ENCODE results near the gene FSIP1. TPM values are rescaled to one million over a fixed set of nuclear protein-coding genes. Genes with fewer than 3 reads are reported as not detected.

Gene FSIP1
- total RNA-seq, 4 donors from 2014 or later = 0.94 to 3.2 (median 2.0) TPM

- Histone ChIP-seq H3K4me3 (no peak overlapping the region), H3K36me3 (no peaks in the 10 kb centered on the region), H3K9me3 (no peaks in the 10 kb centered on the region), H3K27ac (no peak overlapping the region), H3K4me1 (peaks cover 0 to 48% (median 5%) of the 10 kb centered on the region in 3 donors), H3K27me3 (no peaks in the 10 kb centered on the region)
- 24 to 25% methylated on average over 4 of the region's 4 CpGs for WGBS, 2 donors (ENCODE audit: low coverage in 1 of 2)
- ATAC-seq = peak; percentile 62
- TF ChIP-seq POLR2A (IDR thresholded peaks at IDR 0.05) = no peak
- TF ChIP-seq CTCF (IDR thresholded peaks at IDR 0.05) = peak; percentile 69 to 90 (median 83)
Measured at GRCh38 chr15:39685999-39686613, 96.5 kb downstream of the FSIP1 start.

- WGBS, 2 donors (ENCODE audit: low coverage in 1 of 2) = 89 to 100% methylated on average over 1 of the region's 1 CpG
- H3K9me3 ChIP-seq = no peaks in the 10 kb centered on the region
- ATAC-seq = no peak
Measured at GRCh38 chr15:39685367-39685766, 97.3 kb downstream of the FSIP1 start.

GRCh38 chr15:39684233-39684632, 98.4 kb downstream of the FSIP1 start:
- Histone ChIP-seq H3K27me3 (no peaks in the 10 kb centered on the region), H3K4me1 (peaks cover 4 to 50% (median 5%) of the 10 kb centered on the region in 3 donors), H3K9me3 (no peaks in the 10 kb centered on the region), H3K27ac (no peak overlapping the region), H3K36me3 (no peaks in the 10 kb centered on the region), H3K4me3 (no peak overlapping the region)
- TF ChIP-seq CTCF (IDR thresholded peaks at IDR 0.05) (no peak), EP300 (IDR thresholded peaks at IDR 0.05) (no peak), POLR2A (IDR thresholded peaks at IDR 0.05) (no peak), POLR2AphosphoS5 (IDR thresholded peaks at IDR 0.05) (no peak)
- no peak for ATAC-seq
- 31 to 47% methylated on average over 2 to 3 of the region's 3 CpGs for WGBS, 2 donors (ENCODE audit: low coverage in 1 of 2)

More at GRCh38 chr15:39685367-39685766, 97.3 kb downstream of the FSIP1 start:
- no peaks in the 10 kb centered on the region for H3K36me3 ChIP-seq
- peaks cover 4 to 50% (median 5%) of the 10 kb centered on the region in 3 donors for H3K4me1 ChIP-seq
- no peaks in the 10 kb centered on the region for H3K27me3 ChIP-seq
- no peak overlapping the region for H3K4me3 ChIP-seq
- TF ChIP-seq EP300 (IDR thresholded peaks at IDR 0.05) = no peak
- TF ChIP-seq POLR2AphosphoS5 (IDR thresholded peaks at IDR 0.05) = no peak
- no peak for TF ChIP-seq POLR2A (IDR thresholded peaks at IDR 0.05)
- TF ChIP-seq CTCF (IDR thresholded peaks at IDR 0.05) = no peak
- no peak overlapping the region for H3K27ac ChIP-seq

GRCh38 chr15:39682366-39682765, 100.3 kb downstream of the FSIP1 start:
- no peak overlapping the region for H3K4me3 ChIP-seq
- TF ChIP-seq POLR2A (IDR thresholded peaks at IDR 0.05) = no peak
- TF ChIP-seq POLR2AphosphoS5 (IDR thresholded peaks at IDR 0.05) = no peak
- no peak for TF ChIP-seq CTCF (IDR thresholded peaks at IDR 0.05)
- TF ChIP-seq EP300 (IDR thresholded peaks at IDR 0.05) = no peak

GRCh38 chr15:39680868-39681267, 101.8 kb downstream of the FSIP1 start:
- H3K4me1 ChIP-seq = peaks cover 4 to 41% (median 5%) of the 10 kb centered on the region in 3 donors
- H3K4me3 ChIP-seq = no peak overlapping the region
- no peak for TF ChIP-seq EP300 (IDR thresholded peaks at IDR 0.05)
- no peak for TF ChIP-seq POLR2A (IDR thresholded peaks at IDR 0.05)
- no peak for TF ChIP-seq POLR2AphosphoS5 (IDR thresholded peaks at IDR 0.05)
- TF ChIP-seq CTCF (IDR thresholded peaks at IDR 0.05) = no peak

More at GRCh38 chr15:39682366-39682765, 100.3 kb downstream of the FSIP1 start:
- 27 to 63% methylated on average over 2 of the region's 2 CpGs for WGBS, 2 donors (ENCODE audit: low coverage in 1 of 2)
- H3K36me3 ChIP-seq = no peaks in the 10 kb centered on the region
- no peaks in the 10 kb centered on the region for H3K27me3 ChIP-seq
- peaks cover 4 to 47% (median 5%) of the 10 kb centered on the region in 3 donors for H3K4me1 ChIP-seq
- ATAC-seq = no peak
- no peaks in the 10 kb centered on the region for H3K9me3 ChIP-seq
- H3K27ac ChIP-seq = no peak overlapping the region

More at GRCh38 chr15:39680868-39681267, 101.8 kb downstream of the FSIP1 start:
- ATAC-seq = peak; percentile 41
- 24 to 44% methylated on average over 2 of the region's 2 CpGs for WGBS, 2 donors (ENCODE audit: low coverage in 1 of 2)
- Histone ChIP-seq H3K9me3 (no peaks in the 10 kb centered on the region), H3K27me3 (no peaks in the 10 kb centered on the region), H3K27ac (peak overlapping the region; percentile 60 to 69 (median 62)), H3K36me3 (no peaks in the 10 kb centered on the region)

All from gastroesophageal sphincter (tissue), 4 donors.